Dedifferentiated amniotic fluid mesenchymal stem cell (primary cell): ENCODE measurements around the gene CHGA.

Source experiments
- DNase-seq: peaks from one replicate; pipeline ENCODE4 v3.0.0-alpha.2; 2016; ENCODE audit errors: extremely low spot score

CHGA gene

DNA sequence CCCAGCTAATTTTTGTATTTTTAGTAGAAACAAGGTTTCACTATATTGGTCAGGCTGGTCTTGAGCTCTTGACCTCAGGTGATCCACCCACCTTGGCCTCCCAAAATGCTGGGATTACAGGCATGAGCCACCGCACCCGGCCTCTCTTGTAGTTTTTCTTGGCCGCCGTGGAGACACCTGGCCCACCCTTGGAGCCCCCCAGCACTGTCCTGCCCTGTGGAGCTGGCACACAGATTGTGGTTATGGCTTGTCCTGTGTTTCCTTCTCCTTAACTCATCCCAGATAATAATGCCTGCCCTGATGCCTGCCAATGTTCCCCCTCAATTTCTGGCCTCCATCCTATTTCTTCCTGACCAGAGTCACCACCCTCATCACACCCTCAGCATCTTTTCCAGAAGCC, 57.9 kb downstream of the CHGA start:
- no peak for DNase-seq

DNA sequence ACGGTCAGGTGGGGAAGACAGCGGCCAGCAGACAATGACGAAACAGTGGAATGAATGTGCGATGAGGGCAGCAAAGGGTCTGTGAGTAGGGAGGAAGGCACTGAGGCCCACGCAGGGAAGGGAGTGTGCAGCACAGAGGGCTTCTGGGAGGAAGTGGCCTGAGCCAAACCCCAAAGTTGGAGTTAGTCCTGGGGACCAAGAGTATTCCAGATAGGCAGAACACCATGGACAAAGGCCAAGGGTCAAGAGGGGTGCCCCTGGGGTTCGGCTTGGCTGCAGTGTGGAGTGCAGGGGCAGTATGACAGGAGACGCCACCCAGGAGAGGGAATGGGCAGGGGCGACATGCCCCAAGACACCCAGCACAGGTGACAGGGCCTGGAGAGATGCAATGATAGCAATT, 58.8 kb downstream of the CHGA start:
- DNase-seq = no peak

DNA sequence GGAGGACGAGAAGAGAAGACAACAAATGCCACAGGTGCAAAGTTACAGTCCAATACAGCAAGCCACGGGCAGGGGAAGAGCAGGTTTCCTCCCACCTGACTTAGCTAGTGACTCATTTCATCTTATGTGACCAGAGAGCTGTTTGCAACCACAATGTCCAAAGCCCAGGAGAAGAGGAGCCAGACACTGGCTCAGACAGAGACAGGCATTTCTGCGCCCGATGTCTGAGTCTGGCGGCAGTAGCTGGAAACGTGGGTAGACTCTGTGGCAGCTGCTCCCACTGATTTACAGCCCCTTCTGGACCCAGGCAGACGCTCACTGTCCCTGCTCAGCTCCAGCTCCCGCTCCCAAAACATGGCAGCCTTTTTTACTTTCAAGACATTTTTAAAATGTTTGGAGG, 60.0 kb downstream of the CHGA start:
- DNase-seq = no peak

DNA sequence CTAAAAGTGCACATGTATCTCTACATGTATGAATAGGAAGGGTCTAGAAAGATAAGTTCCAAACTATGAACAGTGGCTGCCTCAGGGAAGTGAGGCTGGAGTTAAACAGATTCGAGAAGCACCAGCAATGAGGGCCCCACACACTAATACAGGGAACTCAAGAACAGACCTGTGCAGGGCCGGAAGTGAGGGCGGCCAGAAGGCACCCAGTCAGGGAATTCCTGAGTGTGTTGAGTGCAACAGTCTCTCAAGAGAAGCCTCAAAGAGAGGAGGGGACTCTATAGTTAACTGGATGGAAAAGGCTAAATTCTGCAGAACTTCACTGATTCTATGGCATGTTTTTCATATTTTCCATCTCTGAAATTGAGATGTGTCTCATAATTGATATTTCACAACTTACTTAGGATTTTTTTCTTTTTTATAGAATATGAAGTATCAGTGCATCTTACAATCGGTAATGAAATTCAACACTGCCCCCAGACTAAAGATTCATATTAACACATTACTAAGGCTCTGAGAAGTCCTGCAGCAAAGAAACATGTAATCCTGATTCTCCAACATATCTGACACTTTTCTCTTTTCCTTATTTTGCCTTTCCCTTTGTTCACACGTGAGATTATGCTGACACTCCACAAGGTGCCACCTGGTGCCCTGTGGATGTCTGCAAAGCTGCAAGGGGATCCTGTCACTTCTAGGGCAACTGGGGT, 61.3 kb downstream of the CHGA start:
- DNase-seq = no peak
